IMR-90 (cell line): ENCODE data around the gene RHPN2. TPM values are rescaled to one million over a fixed set of nuclear protein-coding genes. Genes with fewer than 3 reads are reported as not detected.

Experiments used
- ATAC-seq: fragments of 200-7000 bp; cut with Tn5 transposase; 2 replicates; pipeline ENCODE4 v1.9.1; 2020; ENCODE audit warnings: low read depth, mild to moderate bottlenecking, moderate library complexity
- BruUV-seq: library from RNA; stranded (reverse); fragments of 400-500 nt; replicated peaks from 2 replicates; lab custom pipeline; 2021; lab: Mats Ljungman, UMichigan
- CTCF ChIA-PET: fragments of 300-600 bp; formaldehyde crosslinking; extraction: SDS; loops from one replicate; lab custom pipeline; 2021; ENCODE audit warnings: antibody characterized with exemption; lab: Yijun Ruan, JAX
- POLR2A ChIA-PET: fragments of 300-600 bp; sonication (Branson Sonifier 250); formaldehyde crosslinking; loops from one replicate; lab custom pipeline; 2022; ENCODE audit warnings: antibody characterized with exemption; ENCODE audit not compliant: unreplicated experiment; lab: Charles Lee
- DNase-seq: peaks from one replicate; pipeline ENCODE4 v3.0.0; 2013
- H2AFZ ChIP-seq: replicated peaks from 2 replicates; pipeline ENCODE3; 2013; ENCODE audit warnings: low read length, mild to moderate bottlenecking; ENCODE audit not compliant: poor library complexity
- H2AK5ac ChIP-seq: 2 replicates; pipeline ENCODE4 v1.6.1; 2013; ENCODE audit warnings: low read depth, low read length, inconsistent platforms
- H2AK9ac ChIP-seq: replicated peaks from 2 replicates; pipeline ENCODE3; 2013; ENCODE audit warnings: mild to moderate bottlenecking, low read depth, low read length, moderate library complexity; ENCODE audit not compliant: poor library complexity
- H2BK120ac ChIP-seq: 2 replicates; pipeline ENCODE4 v1.6.1; 2013; ENCODE audit warnings: low read depth, low read length, inconsistent platforms
- H2BK15ac ChIP-seq: 3 replicates; pipeline ENCODE4 v1.6.1; 2013; ENCODE audit warnings: low read depth, low read length, inconsistent platforms
- H2BK20ac ChIP-seq: 2 replicates; pipeline ENCODE4 v1.6.1; 2013; ENCODE audit warnings: low read depth, mild to moderate bottlenecking, inconsistent platforms, low read length, moderate library complexity
- H2BK5ac ChIP-seq: 2 replicates; pipeline ENCODE4 v1.6.1; 2013; ENCODE audit warnings: mild to moderate bottlenecking, low read depth, low read length, inconsistent platforms; ENCODE audit not compliant: poor library complexity, severe bottlenecking
- H3K14ac ChIP-seq: replicated peaks from 2 replicates; pipeline ENCODE4 v1.6.1; 2013; ENCODE audit warnings: low read depth, low read length, inconsistent platforms
- H3K18ac ChIP-seq: 2 replicates; pipeline ENCODE4 v1.6.1; 2013; ENCODE audit warnings: low read depth, low read length, control low read depth
- H3K23ac ChIP-seq: 2 replicates; pipeline ENCODE4 v1.6.1; 2013; ENCODE audit warnings: low read depth, low read length, inconsistent platforms
- H3K27ac ChIP-seq: 2 replicates; pipeline ENCODE4 v1.5.1; 2013; ENCODE audit warnings: mild to moderate bottlenecking, control low read depth, low read length; ENCODE audit not compliant: insufficient read depth
- H3K27me3 ChIP-seq: 2 replicates; pipeline ENCODE4 v1.6.1; 2013; ENCODE audit warnings: low read length; ENCODE audit not compliant: control insufficient read depth, insufficient read depth
- H3K36me3 ChIP-seq: 2 replicates; pipeline ENCODE4 v1.6.1; 2013; ENCODE audit warnings: low read length, mixed read lengths; ENCODE audit not compliant: control insufficient read depth, insufficient read depth
- H3K4ac ChIP-seq: 2 replicates; pipeline ENCODE4 v1.6.1; 2013; ENCODE audit warnings: low read depth, low read length, inconsistent platforms
- H3K4me1 ChIP-seq: 2 replicates; pipeline ENCODE4 v1.6.1; 2013; ENCODE audit warnings: low read length, mixed read lengths; ENCODE audit not compliant: control insufficient read depth, insufficient read depth
- H3K4me2 ChIP-seq: 2 replicates; pipeline ENCODE4 v1.6.1; 2013; ENCODE audit warnings: low read depth, mild to moderate bottlenecking, control low read depth, low read length, moderate library complexity
- H3K4me3 ChIP-seq: 2 replicates; pipeline ENCODE4 v1.5.1; 2013; ENCODE audit warnings: low read depth, mild to moderate bottlenecking, control low read depth, low read length, moderate library complexity; ENCODE audit not compliant: insufficient read depth
- H3K56ac ChIP-seq: 2 replicates; pipeline ENCODE4 v1.6.1; 2013; ENCODE audit warnings: low read length, inconsistent platforms; ENCODE audit not compliant: insufficient read depth; ENCODE audit errors: extremely low read depth
- H3K79me1 ChIP-seq, 2 experiments: 2 replicates each; pipeline ENCODE4 v1.6.1; 2013; ENCODE audit warnings: low read length in 2 of 2, inconsistent platforms in 1 of 2, low read depth in 1 of 2
- H3K9ac ChIP-seq: 2 replicates; pipeline ENCODE4 v1.6.1; 2013; ENCODE audit warnings: low read depth, low read length, control low read depth
- H3K9me1 ChIP-seq: 2 replicates; pipeline ENCODE4 v1.6.1; 2013; ENCODE audit warnings: low read length, inconsistent platforms; ENCODE audit not compliant: insufficient read depth
- H3K9me3 ChIP-seq: 2 replicates; pipeline ENCODE4 v1.6.1; 2013; ENCODE audit warnings: low read length; ENCODE audit not compliant: control insufficient read depth, insufficient read depth
- H4K20me1 ChIP-seq: 2 replicates; pipeline ENCODE4 v1.6.1; 2013; ENCODE audit warnings: low read length, inconsistent platforms; ENCODE audit not compliant: insufficient read depth
- H4K5ac ChIP-seq: 2 replicates; pipeline ENCODE4 v1.6.1; 2013; ENCODE audit warnings: mild to moderate bottlenecking, low read depth, low read length, control low read depth
- H4K8ac ChIP-seq, 2 experiments: 2 replicates each; pipeline ENCODE4 v1.6.1; 2013; ENCODE audit warnings: low read depth in 2 of 2, low read length in 2 of 2, control low read depth in 1 of 2, inconsistent platforms in 1 of 2
- H4K91ac ChIP-seq: 2 replicates; pipeline ENCODE4 v1.6.1; 2013; ENCODE audit warnings: low read depth, low read length, inconsistent platforms; ENCODE audit not compliant: insufficient read depth
- BHLHE40 ChIP-seq: fragments of 150-350 bp; IDR thresholded peaks from 2 replicates; pipeline ENCODE4 v1.6.1; 2016; ENCODE audit warnings: mild to moderate bottlenecking, low read depth, low read length
- CEBPB ChIP-seq: IDR thresholded peaks from 2 replicates; pipeline ENCODE4 v1.6.1; 2012; ENCODE audit warnings: low read depth, low read length, improper control_type of control experiment
- CHD1 ChIP-seq: IDR thresholded peaks from 2 replicates; pipeline ENCODE4 v1.6.1; 2012; ENCODE audit warnings: low read depth, low read length, improper control_type of control experiment
- CTCF ChIP-seq: conservative IDR thresholded peaks from 2 replicates; pipeline ENCODE4 v1.5.1; 2012; ENCODE audit warnings: mild to moderate bottlenecking, low read depth, low read length, improper control_type of control experiment
- ELK1 ChIP-seq: fragments of 150-350 bp; IDR thresholded peaks from 2 replicates; pipeline ENCODE4 v1.6.1; 2016; ENCODE audit warnings: low read depth, mild to moderate bottlenecking, low read length, moderate library complexity, borderline replicate concordance
- FOS ChIP-seq: fragments of 150-350 bp; IDR thresholded peaks from 2 replicates; pipeline ENCODE4 v1.6.1; 2016; ENCODE audit warnings: low read depth, low read length
- MAFK ChIP-seq: IDR thresholded peaks from 2 replicates; pipeline ENCODE4 v1.6.1; 2012; ENCODE audit warnings: low read depth, low read length, improper control_type of control experiment
- MAZ ChIP-seq: IDR thresholded peaks from 2 replicates; pipeline ENCODE4 v1.6.1; 2012; ENCODE audit warnings: low read depth, mild to moderate bottlenecking, low read length, improper control_type of control experiment, moderate library complexity, borderline replicate concordance
- MXI1 ChIP-seq: IDR thresholded peaks from 2 replicates; pipeline ENCODE4 v1.6.1; 2012; ENCODE audit warnings: low read depth, mild to moderate bottlenecking, low read length, moderate library complexity, borderline replicate concordance
- NFE2L2 ChIP-seq: fragments of 150-350 bp; IDR thresholded peaks from 2 replicates; pipeline ENCODE4 v1.6.1; 2016; ENCODE audit warnings: low read depth, mild to moderate bottlenecking, low read length
- POLR2A ChIP-seq: IDR thresholded peaks from 2 replicates; pipeline ENCODE4 v1.6.1; 2012; ENCODE audit warnings: mild to moderate bottlenecking, low read depth, low read length
- RAD21 ChIP-seq: IDR thresholded peaks from 2 replicates; pipeline ENCODE4 v1.6.1; 2012; ENCODE audit warnings: low read length, improper control_type of control experiment
- RFX5 ChIP-seq: IDR thresholded peaks from 2 replicates; pipeline ENCODE4 v1.8.0; 2012; ENCODE audit warnings: low read depth, mild to moderate bottlenecking, low read length, moderate library complexity
- SMC3 ChIP-seq: fragments of 150-350 bp; IDR thresholded peaks from 2 replicates; pipeline ENCODE4 v1.6.1; 2016; ENCODE audit warnings: low read depth, mild to moderate bottlenecking, antibody characterized with exemption, low read length, moderate library complexity
- USF2 ChIP-seq: fragments of 150-350 bp; IDR thresholded peaks from 2 replicates; pipeline ENCODE4 v1.6.1; 2017; ENCODE audit warnings: mild to moderate bottlenecking, antibody characterized with exemption, low read length, low read depth
- WGBS, 2 experiments: methylation state at CpG; one replicate each; pipeline versions ENCODE4 v1.1.5 to v1.1.7; 2013; ENCODE audit warnings: missing lambda C conversion rate in 2 of 2; ENCODE audit not compliant: insufficient read length in 1 of 2; ENCODE audit errors: extremely low coverage in 2 of 2; 5-methylcytosine and 5-hydroxymethylcytosine counted together
- dilution Hi-C: fragments of 300-500 bp; cut with HindIII; formaldehyde crosslinking; loops from one replicate; pipeline ENCODE4 v1.14.3; 2018; ENCODE audit warnings: low sequenced_read_pairs; ENCODE audit not compliant: unreplicated experiment
- in situ Hi-C: fragments of 300-500 bp; cut with MboI; formaldehyde crosslinking; loops from 3 replicates; pipeline ENCODE4 v1.14.3; 2019; ENCODE audit warnings: low sequenced_read_pairs, inconsistent platforms, mixed read lengths
- intact Hi-C: fragments of 100-400 bp; cut with micrococcal nuclease; formaldehyde crosslinking; loops from 2 replicates; pipeline ENCODE4 v1.10.0; 2022
- polyA plus RNA-seq, 3 experiments: library from polyadenylated mRNA; depleted of rRNA; stranded (reverse); fragments of >200 nt; gene quantifications; 2 replicates each; pipeline ENCODE4 v1.2.3, GENCODE V29; 2012; ENCODE audit warnings: low replicate concordance in 1 of 3
- total RNA-seq: library from RNA; depleted of rRNA; stranded (reverse); fragments of >200 nt; gene quantifications from 2 replicates; pipeline ENCODE4 v1.2.3, GENCODE V29; 2012

Gene RHPN2
- total and polyA plus RNA-seq, 2 of the 4 experiments (the other 2 are of a cell fraction): 2.3 to 4.0 TPM

- H4K20me1 ChIP-seq: no peaks in the 10 kb centered on the region
- no peak for TF ChIP-seq MAZ
- no peak for TF ChIP-seq SMC3
- no peak for TF ChIP-seq NFE2L2
- TF ChIP-seq BHLHE40: no peak
- no peak for TF ChIP-seq CHD1
- no peak for TF ChIP-seq RFX5
- no peak for TF ChIP-seq MXI1
- no peak for TF ChIP-seq FOS
- no peak for TF ChIP-seq CTCF
- TF ChIP-seq CEBPB: no peak
- TF ChIP-seq RAD21: no peak
- no peak for TF ChIP-seq ELK1
- no peak for TF ChIP-seq USF2
- TF ChIP-seq MAFK: no peak
- no peak for TF ChIP-seq POLR2A
Measured at GRCh38 chr19:33040994-33041827, 23.5 kb downstream of the RHPN2 start.

More at GRCh38 chr19:33040994-33041827, 23.5 kb downstream of the RHPN2 start:
- WGBS, 2 experiments: 33% methylated on average over 1 of the region's 9 CpGs; no CpG with 5 or more reads in 1 of the 2 experiments
- Histone ChIP-seq H3K23ac (no peak overlapping the region), H3K27me3 (no peaks in the 10 kb centered on the region), H3K4ac (no peak overlapping the region), H3K9me3 (no peaks in the 10 kb centered on the region), H4K91ac (no peak overlapping the region), H3K4me2 (no peak overlapping the region), H3K14ac (no peak overlapping the region; the same call in 1 of the 2 replicates), H3K18ac (no peak overlapping the region), H3K79me1 (no peaks in the 10 kb centered on the region; a peak in 1 of 4 replicates), H3K4me1 (no peaks in the 10 kb centered on the region), H3K56ac (no peak overlapping the region), H3K9me1 (no peaks in the 10 kb centered on the region), H2AK9ac (no peak overlapping the region), H4K5ac (no peak overlapping the region), H3K9ac (no peak overlapping the region), H3K4me3 (no peak overlapping the region), H2AFZ (no peak overlapping the region), H2BK5ac (no peak overlapping the region), H3K27ac (no peak overlapping the region), H2BK120ac (no peak overlapping the region), H3K36me3 (no peaks in the 10 kb centered on the region), H2BK15ac (no peak overlapping the region), H4K8ac (no peak overlapping the region), H2AK5ac (no peak overlapping the region), H2BK20ac (no peak overlapping the region)
- dilution Hi-C loops: no loop called here
- ChIA-PET POLR2A (interaction anchor here (0.5 kb wide), 1 partner anchor 421 kb away, joined by 10 read pairs; no protein-coding TSS in a partner anchor), CTCF (no interaction called here)
- in situ Hi-C loops: no loop called here
- DNase-seq (no peak), ATAC-seq (no peak)
- no TSS peak for BruUV-seq
- intact Hi-C loops: no loop called here
